Activated CD4-positive, alpha-beta T cell treated with anti-CD3 and anti-CD28 coated beads, Interleukin-2, amount 50 U/mL, for 48 hours (primary cell): ENCODE measurements around the gene GRK5.

Source experiments
- DNase-seq, 2 experiments: peaks; one replicate each; pipeline ENCODE4 v3.0.0-alpha.2; 2020

Gene GRK5

DNA sequence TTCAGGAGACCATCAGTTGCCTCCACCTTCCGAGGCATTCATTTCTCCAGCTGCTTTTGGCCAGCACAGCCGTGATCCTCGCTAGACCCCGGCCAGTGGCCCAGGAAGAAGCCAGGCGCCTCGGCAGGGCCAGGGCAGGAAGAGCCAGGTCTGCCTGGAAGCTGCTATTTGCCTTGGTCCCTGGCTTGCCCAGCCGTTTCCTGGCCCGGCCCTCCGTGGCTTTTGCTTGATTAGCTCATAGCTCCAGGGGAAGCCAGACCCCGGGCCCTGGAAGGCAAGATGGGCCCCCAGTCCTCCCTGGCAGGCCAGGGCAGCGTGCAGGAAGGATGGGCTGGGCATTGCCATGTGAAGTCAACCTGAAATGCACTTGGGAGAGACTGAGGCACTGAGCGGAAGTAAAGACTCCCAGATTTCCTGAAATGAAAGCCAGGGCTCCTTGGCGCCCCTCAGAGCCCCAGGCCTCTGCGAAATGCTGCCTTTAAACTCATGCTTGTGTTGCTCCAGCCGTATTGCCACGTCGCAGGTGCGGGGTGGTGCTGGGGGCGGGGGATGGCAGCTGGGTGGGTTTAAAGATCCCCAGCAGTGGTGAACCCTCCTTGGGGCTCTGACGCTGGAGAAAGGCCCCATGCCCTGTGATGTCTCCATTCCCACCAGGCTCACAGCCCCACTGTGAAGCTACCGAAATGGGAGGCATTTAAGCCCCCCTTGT, 160.6 kb downstream of the GRK5 start:
- no peak for DNase-seq

- no peak for DNase-seq
These were observed 161.2 kb downstream of the GRK5 start for GRCh38 chr10:119368581-119368980.

DNA sequence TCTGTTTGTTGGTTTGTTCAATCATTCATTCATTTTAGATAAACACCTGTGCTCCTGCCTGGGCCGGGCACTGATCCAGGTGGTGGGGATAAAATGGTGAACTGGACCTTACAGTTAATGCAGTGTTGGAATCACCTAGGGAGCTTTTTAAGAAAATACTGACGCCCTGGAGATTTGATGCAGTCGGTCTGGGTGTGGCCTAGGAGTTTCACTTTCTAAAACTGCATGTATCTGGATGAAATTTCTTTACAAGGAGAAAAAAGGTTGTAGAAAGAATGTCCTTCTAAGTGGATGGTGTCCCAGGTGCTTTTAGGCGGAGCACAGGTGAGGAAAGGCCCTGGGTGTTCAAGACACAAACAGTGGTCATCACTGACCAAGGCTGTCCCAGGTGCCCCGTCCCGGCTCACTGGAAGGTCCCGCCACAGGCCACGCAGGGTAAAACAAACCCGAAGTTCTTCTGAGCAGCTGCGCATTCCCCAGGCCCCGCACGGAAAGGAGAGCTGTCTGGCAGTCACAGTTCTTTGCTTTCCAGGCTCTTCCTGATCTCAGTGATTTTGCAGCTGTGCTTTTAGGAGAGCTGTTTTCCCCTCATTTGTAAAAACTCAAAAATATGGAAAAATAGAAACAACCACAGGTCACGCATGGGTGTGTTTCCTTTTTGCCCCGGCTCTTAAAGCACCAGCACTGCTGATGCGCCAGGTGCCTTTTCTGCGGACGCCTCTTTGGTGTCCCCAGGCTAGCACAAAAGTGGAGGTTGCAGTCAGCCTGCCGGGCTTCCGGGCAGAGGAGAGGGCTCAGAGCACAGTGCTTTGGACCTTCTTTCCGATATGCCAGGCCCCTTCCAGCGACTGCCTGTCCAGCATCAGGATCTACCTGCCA, 161.9 kb downstream of the GRK5 start:
- no peak for DNase-seq

DNA sequence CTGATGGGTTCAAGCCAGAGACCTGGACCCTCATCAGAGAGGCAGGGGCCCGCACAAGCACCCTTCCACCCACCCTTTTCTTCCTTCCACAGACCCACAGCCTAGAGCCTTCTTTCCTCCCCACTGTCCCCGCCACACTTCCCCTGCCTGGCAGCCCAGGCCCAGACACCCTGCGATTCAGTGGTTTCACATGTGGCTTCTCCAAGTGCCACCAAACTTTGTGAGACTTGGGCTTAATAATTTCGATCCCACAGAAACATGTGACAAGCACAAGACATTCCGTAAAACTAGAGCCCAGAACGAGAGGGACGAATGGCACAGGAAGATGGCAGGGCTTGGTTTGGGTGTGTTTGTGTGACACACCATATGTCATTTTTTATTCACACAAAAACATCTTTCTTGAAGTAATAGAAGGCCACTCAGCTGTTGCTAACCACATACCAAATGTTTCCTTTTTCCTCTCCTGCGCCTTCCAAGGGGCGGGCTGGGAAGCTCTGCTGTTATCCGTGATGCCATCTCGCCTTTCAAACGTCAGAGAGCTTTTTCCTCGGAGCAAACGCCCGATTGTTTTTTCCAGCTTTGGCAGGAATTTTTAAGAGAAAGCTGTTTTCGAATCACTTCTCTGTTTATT, 162.9 kb downstream of the GRK5 start:
- DNase-seq, result no peak

GRCh38 chr10:119370972-119371703, 163.8 kb downstream of the GRK5 start:
- DNase-seq, result no peak

DNA sequence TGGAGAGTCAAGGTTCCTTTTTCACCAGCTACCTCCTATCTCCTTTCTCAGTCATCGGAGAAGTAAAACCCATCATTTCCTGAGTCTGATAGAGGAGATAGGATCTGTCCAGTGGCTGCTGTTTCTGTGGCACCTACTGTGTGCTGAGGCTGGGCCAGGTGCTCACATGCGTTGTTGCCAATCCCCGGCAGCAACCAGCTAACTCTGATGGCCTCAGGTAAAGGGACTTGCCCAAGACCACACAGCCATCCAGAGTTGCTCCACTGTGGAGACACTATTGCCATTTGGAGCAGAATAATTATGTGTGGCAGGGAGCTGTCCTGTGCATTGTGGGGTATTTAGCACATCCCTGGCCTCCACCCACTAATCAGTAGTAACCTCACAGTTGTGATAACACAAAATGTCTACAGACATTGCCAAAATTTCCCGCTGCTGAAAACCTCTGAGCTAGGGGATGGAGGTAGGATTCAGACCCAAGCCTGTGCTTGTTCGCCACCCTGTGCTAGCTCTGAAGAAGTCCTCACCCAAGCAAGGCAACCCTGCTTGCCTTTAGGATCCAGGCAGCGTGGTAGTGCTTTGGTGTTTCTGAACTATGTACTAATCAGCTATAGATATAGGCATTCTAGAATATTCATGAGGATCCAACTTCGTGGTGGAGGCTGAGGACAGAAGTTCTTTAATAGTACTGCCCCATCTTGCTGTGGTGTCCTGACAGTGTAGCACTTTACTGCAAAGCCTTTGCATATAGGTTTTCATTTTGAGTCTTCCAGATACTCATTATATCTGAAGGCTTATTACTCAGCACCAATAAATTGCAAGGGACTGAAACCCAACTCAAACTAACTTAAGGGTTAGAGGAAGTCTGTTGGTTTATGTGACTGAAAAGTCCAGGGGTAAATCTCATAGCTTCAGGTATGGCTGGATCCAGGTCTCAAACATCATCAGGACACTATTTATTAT, 164.6 kb downstream of the GRK5 start:
- no peak for DNase-seq

GRCh38 chr10:119373294-119374102, 166.1 kb downstream of the GRK5 start:
- no peak for DNase-seq

GRCh38 chr10:119374236-119374635, 166.9 kb downstream of the GRK5 start:
- DNase-seq, result no peak

- no peak for DNase-seq
These were observed 168.4 kb downstream of the GRK5 start for GRCh38 chr10:119375574-119376272.

DNA sequence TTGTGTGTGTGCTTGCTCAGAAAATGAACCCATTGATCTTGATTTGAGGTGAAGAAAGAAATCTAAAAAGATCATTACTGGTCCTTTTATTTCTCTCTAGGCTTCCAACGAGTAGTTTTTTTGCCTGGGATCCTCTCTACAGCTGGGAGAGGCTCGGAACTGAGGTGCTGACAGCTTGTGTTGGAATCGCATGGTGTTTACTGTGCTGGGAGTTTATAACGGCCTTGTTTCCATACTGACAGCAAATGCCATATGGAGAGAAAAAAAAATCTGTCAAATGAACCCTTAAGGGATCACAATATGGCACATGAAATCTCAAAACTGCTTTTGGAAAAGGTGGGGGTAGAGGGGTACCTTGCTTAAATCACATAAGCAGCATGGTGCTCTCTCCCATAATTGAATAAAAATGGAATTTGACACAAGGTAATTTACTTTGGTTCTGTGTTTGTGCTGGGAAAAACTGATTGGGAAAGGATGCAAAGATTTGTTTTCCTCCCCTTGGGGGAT, 170.1 kb downstream of the GRK5 start:
- DNase-seq, result no peak

DNA sequence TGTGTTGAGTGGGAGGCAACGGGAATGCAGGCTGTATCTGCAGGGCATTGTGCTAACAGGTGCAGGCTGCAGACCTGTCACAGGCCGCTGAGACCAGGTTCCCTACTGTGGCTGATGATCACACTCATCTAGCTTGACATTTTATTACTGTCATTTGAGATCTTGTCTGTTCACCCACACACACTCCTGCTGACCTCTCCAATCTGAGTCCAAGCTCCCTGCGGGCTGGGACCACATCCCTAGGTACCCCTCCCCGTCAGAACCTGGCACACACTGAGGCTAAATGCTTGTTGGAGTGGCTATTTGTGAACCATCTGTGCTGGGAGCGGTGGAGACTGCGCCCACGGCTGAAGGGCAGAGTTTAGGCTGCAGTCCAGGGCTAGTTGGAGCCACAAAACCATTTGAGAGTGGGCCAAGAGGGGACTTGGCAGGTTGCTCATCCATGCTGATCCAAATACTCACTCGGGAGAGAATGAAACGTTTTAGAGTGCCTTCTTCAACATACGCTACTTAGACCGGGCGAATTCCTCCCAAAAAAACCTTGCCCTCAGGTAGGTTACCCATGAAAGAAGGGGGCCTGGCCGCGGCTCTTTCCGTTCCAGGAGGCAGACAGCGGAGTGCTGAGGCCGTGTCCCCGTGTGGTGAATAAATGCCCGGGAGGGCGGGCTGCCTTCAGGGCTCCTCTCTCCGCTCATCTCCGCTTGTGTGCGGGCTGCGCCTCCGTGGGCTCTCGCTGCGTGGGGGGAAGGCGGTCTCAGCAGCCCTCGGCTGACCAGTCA, 170.8 kb downstream of the GRK5 start:
- DNase-seq, result no peak

- no peak for DNase-seq
These were observed 171.3 kb downstream of the GRK5 start for GRCh38 chr10:119378737-119379067.

GRCh38 chr10:119379466-119380071, 172.2 kb downstream of the GRK5 start:
- no peak for DNase-seq

- no peak for DNase-seq
These were observed 175.9 kb downstream of the GRK5 start for GRCh38 chr10:119383174-119383856.

GRCh38 chr10:119384127-119384526, 176.8 kb downstream of the GRK5 start:
- DNase-seq, result no peak

DNA sequence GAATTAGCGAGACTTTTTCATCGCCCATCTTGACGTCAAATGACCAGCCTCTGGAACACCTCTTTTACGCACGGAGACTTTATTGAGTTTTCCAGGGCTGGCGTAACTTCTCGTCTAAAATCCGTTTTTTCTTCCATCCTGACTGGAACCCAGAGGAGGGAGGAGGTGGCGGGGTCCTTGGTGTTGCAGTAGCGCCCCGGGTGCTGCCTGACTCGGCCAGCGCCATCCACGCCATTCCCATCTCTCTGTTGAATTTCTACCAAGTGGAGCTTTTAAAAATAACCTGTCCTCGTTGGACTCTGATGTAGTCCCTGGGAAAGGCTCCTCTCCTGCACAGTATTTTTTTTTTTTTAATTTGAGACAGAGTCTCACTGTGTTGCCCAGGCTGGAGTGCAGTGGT, 179.3 kb downstream of the GRK5 start:
- DNase-seq, result no peak

DNA sequence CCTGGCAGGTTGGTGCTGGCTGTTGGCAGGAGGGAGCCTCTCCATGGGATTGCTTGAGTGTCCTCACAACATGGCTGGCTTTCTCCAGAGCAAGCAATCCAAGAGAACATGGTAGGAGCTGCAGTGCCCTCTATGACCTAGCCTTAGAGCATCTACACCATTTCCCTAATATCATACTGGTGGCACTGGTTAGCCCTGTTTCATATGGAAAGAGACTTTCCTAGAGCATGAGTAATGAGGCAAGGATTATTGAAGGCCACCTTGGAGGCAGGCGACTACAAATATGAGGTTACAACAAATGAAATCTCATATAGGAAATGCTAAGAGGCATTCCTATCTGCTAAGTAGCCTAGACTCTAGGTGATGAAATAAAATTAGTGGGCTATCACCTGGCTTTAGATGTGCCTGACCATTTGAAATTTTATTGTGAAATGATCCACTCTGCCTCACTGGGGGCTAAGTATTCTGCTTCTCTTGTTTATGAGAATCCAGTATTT, 181.5 kb downstream of the GRK5 start:
- DNase-seq, result no peak
